Keratinocyte (primary cell): ENCODE data around the gene ORM1. TPM values are rescaled to one million over a fixed set of nuclear protein-coding genes. Genes with fewer than 3 reads are reported as not detected.

ENCODE experiments used
- DNase-seq: peaks from one replicate; pipeline ENCODE4 v3.0.0-alpha.2; 2011; ENCODE audit warnings: low read depth, missing footprints, low spot score
- FAIRE-seq: peaks from 2 replicates; lab custom pipeline; 2011; peaks lifted over from hg19 to GRCh38; lab: Jason Lieb, UNC
- H2AFZ ChIP-seq: 2 replicates; pipeline ENCODE4 v1.6.0; 2012; ENCODE audit warnings: low read length, control low read depth, inconsistent platforms; ENCODE audit not compliant: control insufficient read depth
- H3K27ac ChIP-seq: 2 replicates; pipeline ENCODE4 v1.5.1; 2011; ENCODE audit warnings: low read length; ENCODE audit not compliant: control insufficient read depth, insufficient read depth
- H3K27me3 ChIP-seq: 3 replicates; pipeline ENCODE4 v1.6.0; 2011; ENCODE audit warnings: low read length; ENCODE audit not compliant: control insufficient read depth, insufficient read depth; ENCODE audit errors: extremely low read depth
- H3K36me3 ChIP-seq, 2 experiments: 2 replicates in 1 of 2; 3 replicates in 1 of 2; pipeline ENCODE4 v1.5.1; 2011; ENCODE audit warnings: low read length in 2 of 2, mild to moderate bottlenecking in 1 of 2; ENCODE audit not compliant: control insufficient read depth in 2 of 2, insufficient read depth in 2 of 2; ENCODE audit errors: extremely low read depth in 1 of 2
- H3K4me1 ChIP-seq: 3 replicates; pipeline ENCODE4 v1.5.1; 2011; ENCODE audit warnings: low read length; ENCODE audit not compliant: control insufficient read depth, insufficient read depth; ENCODE audit errors: extremely low read depth
- H3K4me2 ChIP-seq: 3 replicates; pipeline ENCODE4 v1.6.0; 2011; ENCODE audit warnings: low read depth, low read length; ENCODE audit not compliant: control insufficient read depth, insufficient read depth; ENCODE audit errors: extremely low read depth
- H3K4me3 ChIP-seq, 3 experiments: fragments of 200-600 bp in 1 of 3; sonication (generic) in 1 of 3; 2 replicates in 2 of 3; 3 replicates in 1 of 3; pipeline ENCODE4 v1.5.1; 2011 to 2016; ENCODE audit warnings: low read length in 3 of 3, mild to moderate bottlenecking in 3 of 3, control low read depth in 2 of 3, inconsistent platforms in 1 of 3, low read depth in 1 of 3, mixed read lengths in 1 of 3, mixed run types in 1 of 3, moderate library complexity in 1 of 3; ENCODE audit not compliant: control insufficient read depth in 2 of 3, insufficient read depth in 2 of 3; ENCODE audit errors: extremely low read depth in 1 of 3
- H3K79me2 ChIP-seq: 2 replicates; pipeline ENCODE4 v1.6.0; 2012; ENCODE audit warnings: low read length; ENCODE audit not compliant: control insufficient read depth, insufficient read depth
- H3K9ac ChIP-seq: 3 replicates; pipeline ENCODE4 v1.6.0; 2011; ENCODE audit warnings: low read length; ENCODE audit not compliant: control insufficient read depth, insufficient read depth; ENCODE audit errors: extremely low read depth
- H3K9me1 ChIP-seq: 3 replicates; pipeline ENCODE4 v1.6.0; 2011; ENCODE audit warnings: low read length; ENCODE audit not compliant: control insufficient read depth, insufficient read depth; ENCODE audit errors: extremely low read depth
- H3K9me3 ChIP-seq: 2 replicates; pipeline ENCODE4 v1.5.1; 2012; ENCODE audit warnings: low read depth, low read length; ENCODE audit not compliant: control insufficient read depth
- H4K20me1 ChIP-seq: 3 replicates; pipeline ENCODE4 v1.6.0; 2011; ENCODE audit warnings: low read length; ENCODE audit not compliant: control insufficient read depth, insufficient read depth; ENCODE audit errors: extremely low read depth
- EZH2 ChIP-seq: IDR thresholded peaks from one replicate; pipeline ENCODE4 v1.6.1; 2012; ENCODE audit warnings: inconsistent platforms, mild to moderate bottlenecking, low read length, moderate library complexity
- dilution Hi-C: fragments of 300-500 bp; cut with MboI; formaldehyde crosslinking; loops from one replicate; pipeline ENCODE4 v1.7.0; 2020; ENCODE audit warnings: low sequenced_read_pairs; ENCODE audit not compliant: extremely low pct_ligation_motif_present
- polyA plus RNA-seq, 5 experiments: library from polyadenylated mRNA; depleted of rRNA in 3 of 5; stranded (reverse) in 3 of 5; stranded (forward) in 1 of 5; unstranded in 1 of 5; fragments of >200 nt; gene quantifications; 1 replicate in 1 of 5; 2 replicates in 3 of 5; 3 replicates in 1 of 5; pipeline versions ENCODE4 v1.2.1 to v1.2.3, GENCODE V29; 2011 to 2012; ENCODE audit warnings: missing spikeins in 2 of 5, low read depth in 1 of 5, low replicate concordance in 1 of 5
- TF ChIP-seq, protein P1 (sequence below), 3 experiments: IDR thresholded peaks in 1 of 3; conservative IDR thresholded peaks in 1 of 3; optimal IDR thresholded peaks in 1 of 3; 2 replicates in 2 of 3; 3 replicates in 1 of 3; pipeline versions ENCODE3 to v1.5.1; 2011; ENCODE audit warnings: low read length in 3 of 3, mild to moderate bottlenecking in 3 of 3, moderate library complexity in 2 of 3, control low read depth in 1 of 3, inconsistent platforms in 1 of 3; ENCODE audit not compliant: insufficient read depth in 2 of 3; ENCODE audit errors: extremely low read depth in 1 of 3

ORM1 gene
- polyA plus RNA-seq, 1 donor (not counting 4 experiments of a cell fraction or from before 2014, with no cell fraction given): not detected

DNA sequence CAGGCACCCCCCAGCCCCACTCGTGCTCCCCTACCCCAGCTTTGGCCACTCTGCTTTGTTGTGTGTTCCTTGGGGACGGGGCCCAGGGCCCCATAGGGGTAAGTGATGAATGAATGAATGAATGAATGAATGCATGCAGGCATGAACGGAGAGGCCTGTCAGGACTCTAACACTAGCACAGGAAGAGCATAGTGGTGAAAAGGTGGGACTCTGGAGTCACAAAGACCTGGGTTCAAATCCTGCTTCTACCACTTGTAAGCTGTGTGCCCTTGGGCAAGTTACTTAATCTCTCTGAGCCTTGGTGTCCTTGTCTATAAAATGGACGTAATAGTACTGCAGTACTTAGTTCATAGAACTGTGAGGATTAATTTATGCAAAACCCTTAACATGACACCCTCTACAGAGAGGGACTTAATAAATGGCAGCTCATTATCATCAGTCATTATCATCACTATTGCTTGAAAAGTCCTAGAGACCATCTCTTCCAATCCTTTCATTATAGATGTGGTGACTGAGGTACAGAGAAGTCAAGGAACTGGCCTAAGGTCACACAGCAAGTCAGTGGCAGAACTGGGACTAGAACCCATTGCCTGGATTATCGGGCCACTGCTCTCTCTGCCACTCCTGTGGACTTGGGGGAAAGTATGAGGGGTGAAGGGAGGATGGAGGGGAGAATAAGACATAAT, 20.0 kb downstream of the ORM1 start:
- peaks cover 2% of the 10 kb centered on the region for H3K9me1 ChIP-seq
- peaks cover 10% of the 10 kb centered on the region for H3K4me1 ChIP-seq
- H3K27me3 ChIP-seq: no peaks in the 10 kb centered on the region
- FAIRE-seq (peak; percentile 17), DNase-seq (no peak)
- no peak for TF ChIP-seq EZH2
- TF ChIP-seq, protein P1, sequence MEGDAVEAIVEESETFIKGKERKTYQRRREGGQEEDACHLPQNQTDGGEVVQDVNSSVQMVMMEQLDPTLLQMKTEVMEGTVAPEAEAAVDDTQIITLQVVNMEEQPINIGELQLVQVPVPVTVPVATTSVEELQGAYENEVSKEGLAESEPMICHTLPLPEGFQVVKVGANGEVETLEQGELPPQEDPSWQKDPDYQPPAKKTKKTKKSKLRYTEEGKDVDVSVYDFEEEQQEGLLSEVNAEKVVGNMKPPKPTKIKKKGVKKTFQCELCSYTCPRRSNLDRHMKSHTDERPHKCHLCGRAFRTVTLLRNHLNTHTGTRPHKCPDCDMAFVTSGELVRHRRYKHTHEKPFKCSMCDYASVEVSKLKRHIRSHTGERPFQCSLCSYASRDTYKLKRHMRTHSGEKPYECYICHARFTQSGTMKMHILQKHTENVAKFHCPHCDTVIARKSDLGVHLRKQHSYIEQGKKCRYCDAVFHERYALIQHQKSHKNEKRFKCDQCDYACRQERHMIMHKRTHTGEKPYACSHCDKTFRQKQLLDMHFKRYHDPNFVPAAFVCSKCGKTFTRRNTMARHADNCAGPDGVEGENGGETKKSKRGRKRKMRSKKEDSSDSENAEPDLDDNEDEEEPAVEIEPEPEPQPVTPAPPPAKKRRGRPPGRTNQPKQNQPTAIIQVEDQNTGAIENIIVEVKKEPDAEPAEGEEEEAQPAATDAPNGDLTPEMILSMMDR (optimal IDR thresholded peaks at IDR 0.05 in 1 of 3, IDR thresholded peaks at IDR 0.05 in 1 of 3, conservative IDR thresholded peaks at IDR 0.05 in 1 of 3; ENCODE audit: extremely low read depth in 1 of 3, insufficient read depth in 2 of 3, low read length in 3 of 3): no peak
- H4K20me1 ChIP-seq: no peaks in the 10 kb centered on the region
- peaks cover 6 to 10% of the 10 kb centered on the region in 2 experiments for H3K36me3 ChIP-seq
- H3K27ac ChIP-seq: no peak overlapping the region
- no peak overlapping the region for H2AFZ ChIP-seq
- no peak overlapping the region for H3K4me3 ChIP-seq
- peak overlapping the region; percentile 6 for H3K9ac ChIP-seq
- dilution Hi-C loops: no loop called here
- no peaks in the 10 kb centered on the region for H3K79me2 ChIP-seq
- H3K9me3 ChIP-seq: no peaks in the 10 kb centered on the region
- peak overlapping the region; percentile 39 for H3K4me2 ChIP-seq

DNA sequence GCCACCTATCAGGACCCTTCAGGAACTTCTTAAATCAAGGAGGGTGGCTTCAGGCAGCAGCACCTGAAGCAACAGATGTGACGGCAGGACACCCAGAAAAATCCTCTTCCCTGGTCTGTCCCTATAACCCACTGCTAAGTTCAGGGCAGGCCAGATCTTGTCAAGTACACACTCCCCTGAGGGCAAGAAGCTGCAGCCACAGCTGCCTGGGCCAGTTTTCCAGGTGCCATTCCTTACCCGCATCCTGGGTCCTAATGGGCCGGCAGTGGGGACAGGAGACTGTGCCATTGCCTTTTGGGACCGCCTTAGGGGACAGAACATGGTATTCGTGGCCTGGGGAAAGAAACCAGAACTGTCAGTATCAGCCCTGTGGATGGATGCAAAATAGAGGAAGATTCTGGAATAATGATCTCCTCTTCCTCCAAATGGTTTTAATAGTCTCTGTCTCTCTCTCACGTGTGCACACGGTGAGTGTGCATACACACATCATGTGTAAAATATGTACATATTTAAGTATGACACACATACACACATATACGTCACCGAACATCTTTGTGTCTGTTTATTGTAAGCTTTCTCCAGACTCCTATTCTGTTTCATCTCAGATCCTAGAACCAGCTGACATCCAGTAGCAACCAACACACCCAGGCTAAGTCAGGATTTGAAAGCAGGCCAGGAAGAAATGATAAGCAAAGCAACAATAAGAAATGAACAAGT, 20.7 kb downstream of the ORM1 start:
- dilution Hi-C loops: no loop called here
- peaks cover 6 to 10% of the 10 kb centered on the region in 2 experiments for H3K36me3 ChIP-seq
- H3K4me1 ChIP-seq: peaks cover 14% of the 10 kb centered on the region
- H3K4me3 ChIP-seq: no peak overlapping the region
- no peaks in the 10 kb centered on the region for H4K20me1 ChIP-seq
- H3K79me2 ChIP-seq: no peaks in the 10 kb centered on the region
- peaks cover 2% of the 10 kb centered on the region for H3K9me1 ChIP-seq
- no peaks in the 10 kb centered on the region for H3K27me3 ChIP-seq
- no peak overlapping the region for H3K27ac ChIP-seq
- peak overlapping the region; percentile 39 for H3K4me2 ChIP-seq
- TF ChIP-seq, protein P1 (optimal IDR thresholded peaks at IDR 0.05 in 1 of 3, IDR thresholded peaks at IDR 0.05 in 1 of 3, conservative IDR thresholded peaks at IDR 0.05 in 1 of 3; ENCODE audit: extremely low read depth in 1 of 3, insufficient read depth in 2 of 3, low read length in 3 of 3): no peak
- H3K9me3 ChIP-seq: no peaks in the 10 kb centered on the region
- peak; percentile 86 for FAIRE-seq
- peak overlapping the region; percentile 6 for H3K9ac ChIP-seq
- H2AFZ ChIP-seq: no peak overlapping the region
- DNase-seq: peak; percentile 36
